ENCODE results near the gene TAOK2. TPM values are rescaled to one million over a fixed set of nuclear protein-coding genes. Genes with fewer than 3 reads are reported as not detected.
A peak's percentile ranks its signal among the peaks of the same experiment; 100 is the strongest.

The TAOK2 gene
- polyA plus RNA-seq, 2 of the 4 experiments (the other 2 are of a cell fraction) = 13.7 to 30.8 TPM

GRCh38 chr16:29940656-29941055 is 33.0 kb upstream of the TAOK2 start (continued):
- TF ChIP-seq, protein P1, sequence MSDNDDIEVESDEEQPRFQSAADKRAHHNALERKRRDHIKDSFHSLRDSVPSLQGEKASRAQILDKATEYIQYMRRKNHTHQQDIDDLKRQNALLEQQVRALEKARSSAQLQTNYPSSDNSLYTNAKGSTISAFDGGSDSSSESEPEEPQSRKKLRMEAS (IDR thresholded peaks at IDR 0.05) = no peak
- TF ChIP-seq, protein P2, sequence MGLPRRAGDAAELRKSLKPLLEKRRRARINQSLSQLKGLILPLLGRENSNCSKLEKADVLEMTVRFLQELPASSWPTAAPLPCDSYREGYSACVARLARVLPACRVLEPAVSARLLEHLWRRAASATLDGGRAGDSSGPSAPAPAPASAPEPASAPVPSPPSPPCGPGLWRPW (IDR thresholded peaks at IDR 0.05) = no peak
- TF ChIP-seq TP53 (CRISPR knock-in tag; IDR thresholded peaks at IDR 0.05) (no peak), BCL3 (IDR thresholded peaks at IDR 0.05) (no peak)

DNA sequence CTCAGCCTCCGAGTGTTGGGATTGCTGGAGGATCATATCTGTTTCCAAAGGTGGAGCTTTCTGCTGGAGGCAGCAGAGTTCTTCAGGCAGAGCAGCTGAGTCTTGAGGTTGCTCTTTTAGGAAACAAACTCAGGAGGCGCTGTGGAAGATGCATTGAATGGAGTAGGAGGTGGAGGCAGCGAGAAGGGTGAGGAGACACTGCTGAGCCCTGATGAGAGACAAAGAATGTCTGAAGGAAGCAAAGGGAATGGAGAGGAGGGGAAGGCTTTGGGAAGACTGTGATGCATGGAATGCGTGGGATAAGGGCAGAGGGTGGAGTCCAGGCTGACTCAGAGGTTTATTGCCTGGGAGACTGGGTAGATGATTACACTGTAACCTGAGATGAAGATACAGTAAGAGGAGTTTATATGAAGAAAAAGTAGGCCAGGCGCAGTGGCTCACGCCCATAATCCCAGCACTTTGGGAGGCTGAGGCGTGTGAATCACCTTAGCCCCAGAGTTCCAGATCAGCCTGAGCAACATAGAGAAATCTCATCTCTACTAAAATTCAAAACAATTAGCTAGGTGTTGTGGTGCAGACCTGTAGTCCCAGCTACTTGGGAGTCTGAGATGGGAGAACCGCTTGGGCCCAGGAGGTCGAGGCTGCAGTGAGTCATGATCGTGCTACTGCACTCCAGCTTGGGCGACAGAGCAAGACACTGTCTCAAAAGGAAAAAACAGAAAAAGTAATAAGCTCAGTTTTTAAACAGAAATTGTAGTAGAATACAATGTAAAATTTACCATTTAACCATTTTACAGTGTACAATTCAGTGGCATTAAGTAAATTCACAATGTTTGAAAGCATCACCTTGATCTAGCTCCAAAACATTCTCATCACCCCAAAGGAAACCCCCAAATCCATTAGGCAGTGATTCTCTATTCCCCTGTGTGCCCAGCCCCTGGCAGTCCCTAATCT is 29.5 kb upstream of the TAOK2 start:
- Histone ChIP-seq H3K4me1 (peaks cover 26% of the 10 kb centered on the region), H3K4me2 (peak overlapping the region; percentile 83), H3K9me3 (peaks cover 3% of the 10 kb centered on the region; the same call in 1 of the 3 replicates), H3K4me3 (peak overlapping the region; percentile 14), H3K27ac (peak overlapping the region; percentile 92 to 94)
- ChIA-PET CTCF (interaction anchor here (0.7 to 3.8 kb wide), 23 partner anchors 10 to 137 kb away, joined by 3 to 28 read pairs (median 4); partner anchors contain the start of genes KCTD13, SEZ6L2, TAOK2 and TMEM219), POLR2A (interaction anchor here (0.8 to 3.1 kb wide), 14 partner anchors 10 to 121 kb away, joined by 3 to 45 read pairs (median 6); partner anchors contain the start of genes ALDOA, ASPHD1, HIRIP3 and KCTD13)
- FAIRE-seq (peak; percentile 99), ATAC-seq (peak; percentile 98 to 99), DNase-seq (ENCODE audit: low read depth in 1 of 2, low spot score in 1 of 2) (peak; percentile 85 to 99)
- under 1% methylated on average over 11 of the region's 11 CpGs for WGBS (ENCODE audit: missing lambda C conversion rate)
- TF ChIP-seq CTCF (IDR thresholded peaks at IDR 0.05) (peak; percentile 64), BHLHE40 (IDR thresholded peaks at IDR 0.05; ENCODE audit: low read depth, low read length) (no peak), ZC3H11A (IDR thresholded peaks at IDR 0.05) (no peak), POLR2AphosphoS2 (conservative IDR thresholded peaks at IDR 0.05; ENCODE audit: low read length) (no peak), BCL3 (IDR thresholded peaks at IDR 0.05) (peak; percentile 69; the same call in 2 of the 3 replicates), SREBF2 (IDR thresholded peaks at IDR 0.05) (no peak), ZFP36 (IDR thresholded peaks at IDR 0.05; ENCODE audit: borderline replicate concordance, partially characterized antibody) (no peak), RFX5 (IDR thresholded peaks at IDR 0.05) (no peak), GATA3 (IDR thresholded peaks at IDR 0.05; ENCODE audit: borderline replicate concordance) (peak; percentile 34; the same call in 1 of the 2 replicates), MAZ (IDR thresholded peaks at IDR 0.05; ENCODE audit: borderline replicate concordance, low read depth, low read length) (no peak), CHD4 (IDR thresholded peaks at IDR 0.05; ENCODE audit: borderline replicate concordance) (no peak), JUNB (IDR thresholded peaks at IDR 0.05) (peak; percentile 50), RAD21 (conservative IDR thresholded peaks at IDR 0.05 in 1 of 2, IDR thresholded peaks at IDR 0.05 in 1 of 2) (peak; percentile 47 to 56), PBX3 (IDR thresholded peaks at IDR 0.05) (0 out of 2 replicates have a peak, but pooled peaks have one; percentile 31), EHF (CRISPR knock-in tag; IDR thresholded peaks at IDR 0.05) (0 out of 2 replicates have a peak, but pooled peaks have one; percentile 27), HOXA7 (CRISPR knock-in tag; IDR thresholded peaks at IDR 0.05) (no peak), RCOR1 (IDR thresholded peaks at IDR 0.05; ENCODE audit: low read depth, low read length) (no peak), TP53 (CRISPR knock-in tag; IDR thresholded peaks at IDR 0.05) (no peak), CEBPB (IDR thresholded peaks at IDR 0.05) (peak in 1 of 2 experiments; percentile 39; a peak in 1 of 4 replicates), FOSL2 (IDR thresholded peaks at IDR 0.05) (peak; percentile 51), FOSL2 (CRISPR knock-in tag; IDR thresholded peaks at IDR 0.05) (peak; percentile 90), FOXS1 (CRISPR knock-in tag; IDR thresholded peaks at IDR 0.05) (no peak), HOXB5 (CRISPR knock-in tag; IDR thresholded peaks at IDR 0.05) (no peak), HEYL (CRISPR knock-in tag; IDR thresholded peaks at IDR 0.05) (no peak), TFCP2L1 (CRISPR knock-in tag; IDR thresholded peaks at IDR 0.05) (no peak)
- TF ChIP-seq, protein P3, sequence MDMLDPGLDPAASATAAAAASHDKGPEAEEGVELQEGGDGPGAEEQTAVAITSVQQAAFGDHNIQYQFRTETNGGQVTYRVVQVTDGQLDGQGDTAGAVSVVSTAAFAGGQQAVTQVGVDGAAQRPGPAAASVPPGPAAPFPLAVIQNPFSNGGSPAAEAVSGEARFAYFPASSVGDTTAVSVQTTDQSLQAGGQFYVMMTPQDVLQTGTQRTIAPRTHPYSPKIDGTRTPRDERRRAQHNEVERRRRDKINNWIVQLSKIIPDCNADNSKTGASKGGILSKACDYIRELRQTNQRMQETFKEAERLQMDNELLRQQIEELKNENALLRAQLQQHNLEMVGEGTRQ (IDR thresholded peaks at IDR 0.05) = no peak
- TF ChIP-seq, protein P4, sequence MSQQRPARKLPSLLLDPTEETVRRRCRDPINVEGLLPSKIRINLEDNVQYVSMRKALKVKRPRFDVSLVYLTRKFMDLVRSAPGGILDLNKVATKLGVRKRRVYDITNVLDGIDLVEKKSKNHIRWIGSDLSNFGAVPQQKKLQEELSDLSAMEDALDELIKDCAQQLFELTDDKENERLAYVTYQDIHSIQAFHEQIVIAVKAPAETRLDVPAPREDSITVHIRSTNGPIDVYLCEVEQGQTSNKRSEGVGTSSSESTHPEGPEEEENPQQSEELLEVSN (IDR thresholded peaks at IDR 0.05; ENCODE audit: borderline replicate concordance, low read depth) = no peak
- TF ChIP-seq, protein P1 (IDR thresholded peaks at IDR 0.05) = peak; percentile 74

Data from A549 (cell line).